ENCODE measurements around the gene PFKP.

The PFKP gene

DNA sequence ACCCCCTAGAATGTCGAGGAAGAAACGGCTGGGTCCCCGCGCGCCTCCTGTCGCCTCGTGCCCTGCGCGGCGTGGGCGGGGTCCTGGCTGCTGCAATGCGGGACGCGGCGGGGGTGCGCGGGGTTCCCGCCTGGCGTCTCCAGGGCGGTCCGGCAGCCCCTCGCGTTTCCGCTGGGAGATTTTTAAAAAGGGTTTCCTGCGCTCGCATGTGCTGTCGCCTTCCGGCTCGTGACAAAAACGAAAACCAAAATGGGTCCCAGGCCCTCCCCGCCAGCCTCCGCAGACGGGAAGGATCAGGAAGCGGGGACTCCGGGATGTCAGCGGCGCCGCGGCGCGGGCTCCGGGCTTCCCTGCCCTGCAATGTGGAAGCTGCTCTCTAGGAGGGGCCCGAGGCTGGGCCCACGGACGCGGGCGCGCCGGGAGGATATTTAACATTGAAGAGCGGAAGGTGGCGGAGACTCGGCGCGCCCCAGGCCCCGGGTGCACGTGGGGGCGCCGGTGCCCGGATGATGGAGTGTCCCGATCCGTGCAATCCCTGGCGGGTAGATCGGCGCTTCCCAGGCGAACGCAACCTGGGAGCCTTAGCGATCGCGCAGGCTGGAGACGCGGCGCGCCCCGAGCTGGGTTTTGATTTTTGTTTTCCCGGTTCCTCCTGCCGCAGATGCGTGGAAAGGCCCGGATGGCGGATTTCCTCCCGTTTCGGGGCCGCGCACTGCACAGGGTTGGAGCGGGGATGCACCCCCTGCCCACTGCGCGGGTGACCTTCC is 1.0 kb downstream of the PFKP start:
- Histone ChIP-seq H3K9me2 (replicated peaks; ENCODE audit: insufficient read depth, low read length) (no peaks in the 10 kb centered on the region), H4K20me1 (ENCODE audit: low read depth, low read length) (peaks cover 35% of the 10 kb centered on the region; the same call in 1 of the 2 replicates), H3K36me3 (ENCODE audit: low read length) (peaks cover 17% of the 10 kb centered on the region), H3F3A (ENCODE audit: insufficient read depth) (no peaks in the 10 kb centered on the region), H3K27me3 (ENCODE audit: low read length) (no peaks in the 10 kb centered on the region), H3K4me3 (ENCODE audit: insufficient read depth, low read length, poor library complexity, severe bottlenecking) (peak overlapping the region; percentile 94), H3K4me2 (ENCODE audit: low read depth, low read length, poor library complexity, severe bottlenecking) (peak overlapping the region; percentile 82), H3K9me3 (ENCODE audit: insufficient read depth, low read length) (no peaks in the 10 kb centered on the region), H3K9ac (ENCODE audit: low read length) (peak overlapping the region; percentile 91), H3K79me2 (ENCODE audit: insufficient read depth, low read length) (peaks cover 58% of the 10 kb centered on the region), H3K27ac (ENCODE audit: low read depth, low read length) (peak overlapping the region; percentile 52), H2AFZ (ENCODE audit: low read depth, low read length, severe bottlenecking) (peak overlapping the region; percentile 55)
- TF ChIP-seq, protein P1, sequence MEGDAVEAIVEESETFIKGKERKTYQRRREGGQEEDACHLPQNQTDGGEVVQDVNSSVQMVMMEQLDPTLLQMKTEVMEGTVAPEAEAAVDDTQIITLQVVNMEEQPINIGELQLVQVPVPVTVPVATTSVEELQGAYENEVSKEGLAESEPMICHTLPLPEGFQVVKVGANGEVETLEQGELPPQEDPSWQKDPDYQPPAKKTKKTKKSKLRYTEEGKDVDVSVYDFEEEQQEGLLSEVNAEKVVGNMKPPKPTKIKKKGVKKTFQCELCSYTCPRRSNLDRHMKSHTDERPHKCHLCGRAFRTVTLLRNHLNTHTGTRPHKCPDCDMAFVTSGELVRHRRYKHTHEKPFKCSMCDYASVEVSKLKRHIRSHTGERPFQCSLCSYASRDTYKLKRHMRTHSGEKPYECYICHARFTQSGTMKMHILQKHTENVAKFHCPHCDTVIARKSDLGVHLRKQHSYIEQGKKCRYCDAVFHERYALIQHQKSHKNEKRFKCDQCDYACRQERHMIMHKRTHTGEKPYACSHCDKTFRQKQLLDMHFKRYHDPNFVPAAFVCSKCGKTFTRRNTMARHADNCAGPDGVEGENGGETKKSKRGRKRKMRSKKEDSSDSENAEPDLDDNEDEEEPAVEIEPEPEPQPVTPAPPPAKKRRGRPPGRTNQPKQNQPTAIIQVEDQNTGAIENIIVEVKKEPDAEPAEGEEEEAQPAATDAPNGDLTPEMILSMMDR (IDR thresholded peaks at IDR 0.05; ENCODE audit: insufficient read depth, low read length, poor library complexity, severe bottlenecking), result no peak
- no peak for TF ChIP-seq EZH2phosphoT487 (conservative IDR thresholded peaks at IDR 0.05; ENCODE audit: low read length)

DNA sequence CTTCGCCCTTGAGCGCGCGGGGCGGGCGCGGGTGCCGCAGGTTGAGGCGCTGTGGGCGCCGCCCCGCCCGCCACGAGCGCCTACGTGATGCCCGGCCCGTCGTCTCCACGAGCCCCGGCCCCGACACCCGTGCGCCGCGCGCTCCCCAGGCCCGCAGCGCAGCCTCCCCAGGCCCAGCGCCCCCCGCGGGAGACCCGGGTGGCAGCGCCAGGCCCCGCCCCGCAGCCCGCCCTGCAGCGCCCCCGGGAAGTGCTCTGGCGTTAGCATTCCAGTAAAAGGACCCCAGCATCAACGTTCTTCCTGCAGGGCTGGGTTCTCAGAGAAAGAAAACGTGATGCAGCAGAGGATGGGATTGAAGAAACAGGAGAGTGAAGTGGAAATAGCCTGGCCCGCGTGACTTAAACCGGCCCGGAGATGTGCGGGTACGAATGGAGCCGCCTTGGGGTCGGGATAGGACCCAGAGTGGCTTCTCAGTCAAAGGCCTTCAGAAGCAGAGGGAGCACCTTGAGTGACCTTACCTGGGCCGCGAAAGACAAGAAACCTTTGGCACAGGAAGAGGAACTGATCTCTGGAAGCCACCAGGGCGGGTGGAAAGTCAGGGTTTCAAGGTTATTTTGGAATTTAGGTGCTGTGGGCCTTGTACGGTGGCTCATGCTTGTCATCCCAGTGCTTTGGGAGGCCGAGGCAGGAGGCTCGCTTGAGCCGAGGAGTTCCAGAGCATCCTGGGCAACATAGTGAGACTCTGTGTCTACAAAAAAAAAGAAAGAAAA is 1.8 kb downstream of the PFKP start:
- Histone ChIP-seq H4K20me1 (ENCODE audit: low read depth, low read length) (peaks cover 40% of the 10 kb centered on the region; the same call in 1 of the 2 replicates), H3K79me2 (ENCODE audit: insufficient read depth, low read length) (peaks cover 66% of the 10 kb centered on the region), H3K9me3 (ENCODE audit: insufficient read depth, low read length) (no peaks in the 10 kb centered on the region), H3K9me2 (replicated peaks; ENCODE audit: insufficient read depth, low read length) (no peaks in the 10 kb centered on the region), H3K9ac (ENCODE audit: low read length) (peak overlapping the region; percentile 91), H3F3A (ENCODE audit: insufficient read depth) (no peaks in the 10 kb centered on the region), H3K36me3 (ENCODE audit: low read length) (peaks cover 17% of the 10 kb centered on the region), H2AFZ (ENCODE audit: low read depth, low read length, severe bottlenecking) (peak overlapping the region; percentile 55), H3K4me3 (ENCODE audit: insufficient read depth, low read length, poor library complexity, severe bottlenecking) (peak overlapping the region; percentile 94), H3K4me2 (ENCODE audit: low read depth, low read length, poor library complexity, severe bottlenecking) (peak overlapping the region; percentile 82), H3K27me3 (ENCODE audit: low read length) (no peaks in the 10 kb centered on the region), H3K27ac (ENCODE audit: low read depth, low read length) (peak overlapping the region; percentile 52)
- TF ChIP-seq, protein P1 (IDR thresholded peaks at IDR 0.05; ENCODE audit: insufficient read depth, low read length, poor library complexity, severe bottlenecking), result no peak
- no peak for TF ChIP-seq EZH2phosphoT487 (conservative IDR thresholded peaks at IDR 0.05; ENCODE audit: low read length)

DNA sequence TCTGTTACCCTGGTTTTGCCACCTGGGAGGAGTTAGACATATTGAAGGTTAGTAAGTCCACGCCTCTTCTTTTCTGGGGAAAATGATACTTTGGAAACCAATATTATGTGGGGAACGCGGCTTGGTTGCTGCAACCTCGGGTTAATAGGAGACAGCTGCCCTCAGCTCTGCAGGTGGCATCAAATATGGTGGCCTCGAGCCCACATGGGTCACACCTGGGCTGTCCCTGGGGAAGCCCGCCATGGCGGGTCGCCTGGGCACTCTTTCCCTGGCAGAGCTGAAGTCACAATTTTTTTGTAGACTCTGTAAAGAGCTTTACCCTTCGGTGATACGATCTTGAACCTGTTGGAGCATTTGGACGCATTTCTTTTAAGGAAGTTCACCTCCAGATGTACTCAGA is 2.5 kb downstream of the PFKP start:
- H3K79me2 ChIP-seq (ENCODE audit: insufficient read depth, low read length), result peaks cover 73% of the 10 kb centered on the region
- no peaks in the 10 kb centered on the region for H3F3A ChIP-seq (ENCODE audit: insufficient read depth)
- peaks cover 17% of the 10 kb centered on the region for H3K36me3 ChIP-seq (ENCODE audit: low read length)
- peaks cover 44% of the 10 kb centered on the region; the same call in 1 of the 2 replicates for H4K20me1 ChIP-seq (ENCODE audit: low read depth, low read length)
- no peak overlapping the region for H2AFZ ChIP-seq (ENCODE audit: low read depth, low read length, severe bottlenecking)
- H3K4me3 ChIP-seq (ENCODE audit: insufficient read depth, low read length, poor library complexity, severe bottlenecking), result no peak overlapping the region
- peak overlapping the region; percentile 82 for H3K4me2 ChIP-seq (ENCODE audit: low read depth, low read length, poor library complexity, severe bottlenecking)
- H3K9me2 ChIP-seq (replicated peaks; ENCODE audit: insufficient read depth, low read length), result no peaks in the 10 kb centered on the region
- no peaks in the 10 kb centered on the region for H3K27me3 ChIP-seq (ENCODE audit: low read length)
- H3K9me3 ChIP-seq (ENCODE audit: insufficient read depth, low read length), result no peaks in the 10 kb centered on the region
- TF ChIP-seq, protein P1 (IDR thresholded peaks at IDR 0.05; ENCODE audit: insufficient read depth, low read length, poor library complexity, severe bottlenecking), result no peak
- TF ChIP-seq EZH2phosphoT487 (conservative IDR thresholded peaks at IDR 0.05; ENCODE audit: low read length), result no peak
- no peak overlapping the region for H3K9ac ChIP-seq (ENCODE audit: low read length)
- H3K27ac ChIP-seq (ENCODE audit: low read depth, low read length), result no peak overlapping the region

Data from SU-DHL-6 (cell line).